Dedifferentiated amniotic fluid mesenchymal stem cell (primary cell): ENCODE measurements around the gene MAN1C1.

Experiments used
- DNase-seq: peaks from one replicate; pipeline ENCODE4 v3.0.0-alpha.2; 2016; ENCODE audit errors: extremely low spot score

The MAN1C1 gene

GRCh38 chr1:25803368-25803767 is 186.8 kb downstream of the MAN1C1 start:
- no peak for DNase-seq

GRCh38 chr1:25804244-25804963 is 187.8 kb downstream of the MAN1C1 start:
- DNase-seq: no peak

GRCh38 chr1:25804964-25805862 is 188.6 kb downstream of the MAN1C1 start:
- DNase-seq: no peak

- peak; percentile 41 for DNase-seq
These were observed 189.3 kb downstream of the MAN1C1 start for GRCh38 chr1:25805863-25806225.

- DNase-seq: no peak
These were observed 189.8 kb downstream of the MAN1C1 start for GRCh38 chr1:25806418-25806817.

- DNase-seq: no peak
These were observed 191.1 kb downstream of the MAN1C1 start for GRCh38 chr1:25807480-25808390.

- no peak for DNase-seq
These were observed 192.1 kb downstream of the MAN1C1 start for GRCh38 chr1:25808481-25809244.

- no peak for DNase-seq
These were observed 192.8 kb downstream of the MAN1C1 start for GRCh38 chr1:25809283-25809926.

GRCh38 chr1:25809929-25810328 is 193.3 kb downstream of the MAN1C1 start:
- no peak for DNase-seq

GRCh38 chr1:25810341-25811299 is 194.0 kb downstream of the MAN1C1 start:
- DNase-seq: no peak

- DNase-seq: no peak
These were observed 194.9 kb downstream of the MAN1C1 start for GRCh38 chr1:25811384-25812082.

GRCh38 chr1:25813071-25813733 is 196.6 kb downstream of the MAN1C1 start:
- DNase-seq: no peak

GRCh38 chr1:25813734-25814471 is 197.3 kb downstream of the MAN1C1 start:
- DNase-seq: no peak

GRCh38 chr1:25814549-25815087 is 198.0 kb downstream of the MAN1C1 start:
- no peak for DNase-seq

GRCh38 chr1:25815208-25816111 is 198.9 kb downstream of the MAN1C1 start:
- no peak for DNase-seq

GRCh38 chr1:25816112-25816718 is 199.6 kb downstream of the MAN1C1 start:
- DNase-seq: no peak
